CD4-positive, alpha-beta T cell (primary cell): ENCODE data around the gene KRT15. TPM values are rescaled to one million over a fixed set of nuclear protein-coding genes. Genes with fewer than 3 reads are reported as not detected.

Experiments used
- ATAC-seq: fragments of 200-7000 bp; cut with Tn5 transposase; one replicate; pipeline ENCODE4 v1.10.0; 2022; ENCODE audit warnings: mild to moderate bottlenecking; ENCODE audit not compliant: poor library complexity
- CTCF ChIA-PET: fragments of 350-600 bp; sonication (Branson Sonifier 250); formaldehyde crosslinking; loops from one replicate; lab custom pipeline; 2021; ENCODE audit warnings: antibody characterized with exemption, inconsistent platforms; lab: Charles Lee
- POLR2A ChIA-PET: fragments of 350-600 bp; sonication (Branson Sonifier 250); formaldehyde crosslinking; loops from one replicate; lab custom pipeline; 2021; ENCODE audit warnings: antibody characterized with exemption, inconsistent platforms; lab: Charles Lee
- DNase-seq, 14 experiments: peaks; one replicate each; pipeline ENCODE4 v3.0.0-alpha.2; 2013 to 2020; ENCODE audit warnings: mixed read lengths in 2 of 14
- H3K27ac ChIP-seq, 2 donors: one replicate each; pipeline versions ENCODE4 v1.5.1 to v1.7.0; 2013; ENCODE audit warnings: low read length in 2 of 2, low read depth in 1 of 2, mild to moderate bottlenecking in 1 of 2
- H3K27me3 ChIP-seq, 2 experiments: 1 replicate in 1 of 2; 2 replicates in 1 of 2; pipeline versions ENCODE4 v1.6.1 to v1.7.0; 2013; ENCODE audit warnings: low read length in 2 of 2, control low read depth in 1 of 2, mild to moderate bottlenecking in 1 of 2, moderate library complexity in 1 of 2; ENCODE audit not compliant: insufficient read depth in 2 of 2, control insufficient read depth in 1 of 2
- H3K36me3 ChIP-seq: one replicate; pipeline ENCODE4 v1.6.1; 2013; ENCODE audit warnings: low read length, control low read depth; ENCODE audit not compliant: insufficient read depth
- H3K4me1 ChIP-seq: one replicate; pipeline ENCODE4 v1.6.1; 2013; ENCODE audit warnings: low read length, control low read depth; ENCODE audit not compliant: insufficient read depth
- H3K4me3 ChIP-seq: one replicate; pipeline ENCODE4 v1.5.1; 2013; ENCODE audit warnings: mild to moderate bottlenecking, low read length, moderate library complexity
- H3K9me3 ChIP-seq, 2 experiments: 1 replicate in 1 of 2; 2 replicates in 1 of 2; pipeline versions ENCODE4 v1.6.1 to v1.7.0; 2013; ENCODE audit warnings: low read length in 2 of 2, mild to moderate bottlenecking in 2 of 2, control low read depth in 1 of 2, moderate library complexity in 1 of 2; ENCODE audit not compliant: control insufficient read depth in 1 of 2, insufficient read depth in 1 of 2
- H3K27ac Mint-ChIP-seq: one replicate; pipeline ENCODE4 v1.8.0; 2020; ENCODE audit warnings: mixed read lengths
- H3K27me3 Mint-ChIP-seq: one replicate; pipeline ENCODE4 v1.8.0; 2021; ENCODE audit warnings: mixed read lengths
- H3K36me3 Mint-ChIP-seq: one replicate; pipeline ENCODE4 v1.8.0; 2021; ENCODE audit warnings: low read depth, mixed read lengths
- H3K4me1 Mint-ChIP-seq: one replicate; pipeline ENCODE4 v1.8.0; 2021; ENCODE audit warnings: low read depth, mixed read lengths
- H3K4me3 Mint-ChIP-seq: one replicate; pipeline ENCODE4 v1.8.0; 2020; ENCODE audit warnings: mild to moderate bottlenecking, mixed read lengths
- H3K9me3 Mint-ChIP-seq: one replicate; pipeline ENCODE4 v1.8.0; 2020; ENCODE audit warnings: mixed read lengths
- CTCF ChIP-seq: fragments of 200-600 bp; IDR thresholded peaks from one replicate; pipeline ENCODE4 v1.8.0; 2022; ENCODE audit warnings: antibody characterized with exemption, mild to moderate bottlenecking
- intact Hi-C, 2 experiments: fragments of 100-400 bp; cut with DNase I in 1 of 2; cut with micrococcal nuclease in 1 of 2; formaldehyde crosslinking; loops; one replicate each; pipeline versions ENCODE4 v1.15.1 to v1.9.0; 2023 to 2025; cut with DNase I, micrococcal nuclease
- total RNA-seq, 174 experiments: library from RNA in 2 of 174; stranded (reverse) in 2 of 174; gene quantifications; one replicate each; pipeline ENCODE4 v1.2.3 and lab custom pipeline; 2021 to 2026

The KRT15 gene
- total RNA-seq, 2 experiments from 2014 or later: not detected

- H3K27me3 Mint-ChIP-seq: no peaks in the 10 kb centered on the region
- H3K4me3 ChIP-seq: no peak overlapping the region
- H3K9me3 Mint-ChIP-seq: no peaks in the 10 kb centered on the region
- TF ChIP-seq CTCF: no peak
- peaks cover 0 to 2% of the 10 kb centered on the region in 2 experiments for H3K27me3 ChIP-seq
- intact Hi-C loops: no loop called here
- POLR2A ChIA-PET: no interaction called here
- H3K4me1 Mint-ChIP-seq: no peaks in the 10 kb centered on the region
- peaks cover 12% of the 10 kb centered on the region for H3K4me1 ChIP-seq
- no peaks in the 10 kb centered on the region for H3K36me3 Mint-ChIP-seq
- CTCF ChIA-PET: no interaction called here
- H3K27ac ChIP-seq: no peak overlapping the region
- H3K27ac Mint-ChIP-seq: no peak overlapping the region
- no peak overlapping the region for H3K4me3 Mint-ChIP-seq
- no peaks in the 10 kb centered on the region for H3K9me3 ChIP-seq
- no peak for DNase-seq
- H3K36me3 ChIP-seq: no peaks in the 10 kb centered on the region
- ATAC-seq: no peak
Measured at GRCh38 chr17:41486316-41486715, 32.4 kb downstream of the KRT15 start.

- peaks cover 5% of the 10 kb centered on the region for H3K4me1 ChIP-seq
- no peak overlapping the region for H3K27ac Mint-ChIP-seq
- H3K4me3 Mint-ChIP-seq: no peak overlapping the region
- DNase-seq (no peak), ATAC-seq (no peak)
- CTCF ChIA-PET: no interaction called here
- POLR2A ChIA-PET: interaction anchor here (0.6 kb wide), 1 partner anchor 1666 kb away, joined by 3 read pairs; no protein-coding TSS in a partner anchor
- H3K27me3 ChIP-seq: peaks cover 0 to 2% of the 10 kb centered on the region in 2 experiments
- H3K27me3 Mint-ChIP-seq: no peaks in the 10 kb centered on the region
- H3K4me1 Mint-ChIP-seq: no peaks in the 10 kb centered on the region
- no peak overlapping the region for H3K27ac ChIP-seq
- H3K9me3 Mint-ChIP-seq: no peaks in the 10 kb centered on the region
- no peaks in the 10 kb centered on the region for H3K36me3 Mint-ChIP-seq
- no peaks in the 10 kb centered on the region for H3K36me3 ChIP-seq
- intact Hi-C loops: no loop called here
- no peak overlapping the region for H3K4me3 ChIP-seq
- TF ChIP-seq CTCF: no peak
- H3K9me3 ChIP-seq: no peaks in the 10 kb centered on the region
Measured at GRCh38 chr17:41484920-41485904, 33.5 kb downstream of the KRT15 start.

- ChIA-PET CTCF (no interaction called here), POLR2A (interaction anchor here (0.6 kb wide), 1 partner anchor 1665 kb away, joined by 3 read pairs; no protein-coding TSS in a partner anchor)
- Histone ChIP-seq H3K4me3 (no peak overlapping the region), H3K9me3 (no peaks in the 10 kb centered on the region), H3K27me3 (peaks cover 0 to 2% of the 10 kb centered on the region in 2 experiments), H3K27ac (no peak overlapping the region), H3K36me3 (no peaks in the 10 kb centered on the region), H3K4me1 (no peaks in the 10 kb centered on the region)
- intact Hi-C loops: no loop called here
- H3K4me3 Mint-ChIP-seq: no peak overlapping the region
- no peak for DNase-seq
- no peak overlapping the region for H3K27ac Mint-ChIP-seq
- no peak for ATAC-seq
- H3K9me3 Mint-ChIP-seq: no peaks in the 10 kb centered on the region
- no peaks in the 10 kb centered on the region for H3K27me3 Mint-ChIP-seq
- H3K36me3 Mint-ChIP-seq: no peaks in the 10 kb centered on the region
- no peaks in the 10 kb centered on the region for H3K4me1 Mint-ChIP-seq
- no peak for TF ChIP-seq CTCF
Measured at GRCh38 chr17:41483991-41484826, 34.5 kb downstream of the KRT15 start.
